Prostate gland (tissue), 2 donors: Measurements from ENCODE around the gene LRRC26.

Experiments used
- CTCF ChIP-seq, 4 experiments: fragments of 200-600 bp in 2 of 4; fragments of 450-650 bp in 2 of 4; sonication (generic) in 2 of 4; IDR thresholded peaks; 1 replicate in 3 of 4; 2 replicates in 1 of 4; pipeline ENCODE4 v1.5.1; 2016 to 2019; ENCODE audit warnings: antibody characterized with exemption in 4 of 4, mild to moderate bottlenecking in 2 of 4, moderate library complexity in 2 of 4
- POLR2A ChIP-seq: fragments of 450-650 bp; IDR thresholded peaks from one replicate; pipeline ENCODE4 v1.6.1; 2016; ENCODE audit warnings: antibody characterized with exemption, mild to moderate bottlenecking

- TF ChIP-seq CTCF (IDR thresholded peaks at IDR 0.05) (no peak), POLR2A (no peak)
Measured at GRCh38 chr9:137191245-137191644, 21.4 kb upstream of the LRRC26 start.
